Measurements from ENCODE around the gene PLXDC1.
A peak's percentile ranks its signal among the peaks of the same experiment; 100 is the strongest.
"Not testable (repeated sequence)": the region's sequence is repeated elsewhere in the genome, so short reads cannot be mapped to it uniquely, and the experiment has no call there.

PLXDC1 gene

DNA sequence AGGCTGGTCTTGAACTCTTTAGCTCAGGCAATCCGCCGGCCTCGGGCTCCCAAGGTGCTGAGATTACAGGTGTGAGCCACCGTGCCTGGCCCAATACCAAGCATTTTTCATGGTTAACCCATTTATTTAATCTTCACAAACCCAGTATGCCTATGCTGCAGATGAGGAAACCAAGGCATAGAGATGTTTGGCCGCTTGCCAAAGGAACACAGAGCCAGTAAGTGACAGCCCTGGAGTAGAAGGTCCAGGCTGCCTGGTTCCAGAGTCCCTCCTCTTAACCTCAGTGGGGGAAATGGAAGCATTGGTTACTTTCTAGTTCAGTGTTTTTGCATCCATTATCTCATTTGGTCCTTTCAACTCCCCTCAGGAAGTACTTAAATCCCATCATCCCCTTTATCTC is 29.9 kb upstream of the PLXDC1 start:
- DNase-seq (ENCODE audit: low read depth) = no peak

DNA sequence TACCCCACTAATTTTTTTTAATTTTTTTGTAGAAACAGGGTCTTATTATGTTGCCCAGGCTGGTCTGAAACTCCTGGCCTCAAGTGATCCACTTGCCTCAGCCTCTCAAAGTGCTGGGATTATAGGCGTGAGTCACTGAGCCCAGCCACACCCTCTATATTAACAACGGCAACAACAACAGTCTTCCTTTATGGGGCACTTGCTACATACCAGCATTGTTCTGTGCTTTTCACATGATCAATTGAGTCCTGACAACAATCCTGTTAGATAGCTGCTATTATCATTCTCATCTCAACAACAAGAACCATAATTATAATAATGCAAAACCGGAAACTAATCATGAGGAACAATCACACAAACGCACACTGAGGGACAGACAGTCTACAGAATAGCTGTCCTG is 27.1 kb upstream of the PLXDC1 start:
- no peak for DNase-seq (ENCODE audit: low read depth)

DNA sequence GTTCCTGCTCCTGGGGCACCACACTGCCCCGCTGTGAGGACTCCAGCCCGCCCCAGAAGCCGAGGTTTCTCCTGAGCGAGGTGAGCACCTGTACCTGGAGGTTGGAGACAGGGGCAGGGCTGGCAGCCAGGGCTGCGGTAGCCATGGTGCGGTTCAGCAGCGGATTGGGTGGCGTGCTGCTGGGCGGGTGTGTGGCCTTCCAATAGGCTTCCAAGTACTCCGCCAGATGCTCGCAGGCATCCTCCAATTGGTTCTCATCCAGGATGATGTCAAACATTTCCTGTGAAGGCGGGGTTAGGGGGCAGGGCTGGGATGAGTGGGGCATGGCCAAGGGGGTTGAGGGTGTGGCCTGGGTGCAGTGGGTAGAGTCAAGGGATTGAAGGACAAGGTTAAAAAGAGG is 25.8 kb upstream of the PLXDC1 start:
- no peak for DNase-seq (ENCODE audit: low read depth)

DNA sequence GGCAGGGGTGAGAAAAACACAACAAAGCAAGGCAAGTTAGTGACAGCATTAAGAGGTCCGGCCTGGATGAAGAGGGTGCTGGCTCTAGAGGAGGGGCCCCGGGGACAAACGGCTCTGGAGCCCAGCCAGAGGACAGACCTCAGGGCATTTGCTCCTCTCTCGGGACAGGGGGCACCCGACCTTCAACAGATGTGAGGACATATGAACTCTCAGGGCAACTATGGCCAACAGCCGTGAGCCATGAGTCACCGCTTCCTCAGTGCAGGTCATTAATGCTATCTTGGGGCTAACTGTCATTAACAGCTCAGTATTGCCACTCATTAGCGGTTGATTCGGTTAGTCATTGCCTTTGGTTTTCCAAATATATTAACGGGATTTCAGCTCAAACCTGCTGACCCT is 24.3 kb upstream of the PLXDC1 start:
- no peak for DNase-seq (ENCODE audit: low read depth)

DNA sequence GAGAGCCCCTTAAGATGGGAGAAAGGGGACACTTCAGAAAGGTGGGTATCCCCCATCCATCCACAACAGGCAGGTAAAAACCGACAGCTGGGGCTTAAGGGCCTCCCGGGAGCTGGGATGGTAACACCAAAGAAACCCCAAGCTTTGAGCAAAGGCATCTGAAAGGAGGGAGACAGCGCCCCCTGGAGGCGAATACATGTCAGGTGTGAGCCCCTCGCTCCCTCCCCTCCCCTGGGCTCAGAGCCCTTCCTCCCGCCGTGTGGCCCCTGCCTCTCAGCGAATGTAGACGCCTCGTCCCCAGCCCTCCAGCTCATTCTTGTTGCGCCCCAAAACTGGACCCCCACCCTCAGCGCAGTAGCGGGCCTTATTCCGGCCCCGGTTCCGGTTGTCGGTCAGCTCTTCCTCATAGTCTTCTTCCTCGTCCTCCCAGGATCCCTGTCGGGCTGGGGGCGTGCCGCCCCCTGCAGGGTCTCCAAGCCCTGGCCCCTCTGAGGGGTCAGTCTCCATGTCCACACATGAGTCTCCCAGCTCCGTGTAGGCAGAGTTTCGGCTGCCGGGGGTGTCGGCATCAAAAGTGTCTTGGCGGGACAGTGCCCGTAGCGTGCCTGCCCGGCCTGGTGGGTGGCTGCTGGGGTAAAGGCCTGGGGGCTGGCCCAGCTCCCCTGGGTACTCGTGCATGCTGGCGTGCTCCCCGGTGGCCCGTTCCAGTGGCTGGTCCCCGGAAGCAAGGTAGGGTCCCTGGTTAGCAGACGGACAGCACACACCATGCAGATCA is 23.7 kb upstream of the PLXDC1 start:
- DNase-seq (ENCODE audit: low read depth) = no peak

DNA sequence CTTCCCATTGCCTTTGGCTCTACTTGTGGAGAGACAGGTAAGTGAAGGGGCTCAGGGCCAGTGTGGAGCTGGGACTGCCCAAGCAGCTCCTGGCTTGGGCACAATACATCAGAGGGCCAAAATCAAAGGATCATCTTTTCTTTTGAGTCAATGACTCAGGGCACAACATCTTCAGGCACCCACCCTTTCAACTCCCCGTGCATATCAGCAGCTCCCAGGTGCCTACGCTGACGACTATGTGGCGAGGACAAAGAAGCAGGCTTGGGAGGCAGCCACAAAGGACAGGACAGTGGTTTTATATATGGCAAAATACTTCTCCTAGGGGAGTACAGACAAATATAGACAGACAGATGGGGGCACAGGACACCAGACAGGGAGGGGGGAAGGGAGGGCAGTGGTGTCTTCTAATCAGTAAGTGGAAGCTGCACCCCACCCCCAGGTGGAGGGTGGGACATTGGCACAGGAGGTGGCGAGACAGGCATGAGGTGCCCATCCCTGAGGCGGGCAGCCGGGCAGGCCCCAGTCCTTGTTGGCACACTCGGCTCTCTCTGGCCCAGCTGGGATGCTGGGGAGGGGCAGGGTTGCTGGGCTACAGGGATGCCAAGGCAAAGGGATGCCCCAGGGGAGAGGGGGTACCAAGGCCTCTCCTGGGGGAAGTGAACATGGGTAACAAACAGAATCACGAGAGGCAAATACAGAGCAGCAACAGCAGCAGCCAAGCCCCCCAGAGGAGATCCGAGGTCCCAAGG is 22.3 kb upstream of the PLXDC1 start:
- no peak for DNase-seq (ENCODE audit: low read depth)

DNA sequence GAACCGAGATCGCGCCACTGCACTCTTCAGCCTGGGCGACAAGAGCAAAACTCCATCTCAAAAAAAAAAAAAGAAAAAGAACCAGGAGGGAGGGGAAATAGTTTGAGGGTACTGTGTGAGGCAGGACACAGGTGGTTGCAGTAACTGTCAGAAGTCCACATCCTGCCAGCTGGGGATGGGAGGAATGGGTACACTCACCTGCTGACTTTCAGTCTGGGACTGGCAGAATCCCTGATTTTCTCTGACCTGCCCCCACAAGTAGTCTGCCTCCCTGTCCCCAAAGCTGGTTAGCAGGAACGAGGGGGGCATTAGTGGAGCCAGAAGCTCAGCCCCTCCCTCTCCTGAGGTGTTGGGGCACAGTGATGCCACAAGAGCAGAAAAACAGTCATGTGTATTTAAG is 21.6 kb upstream of the PLXDC1 start:
- DNase-seq (ENCODE audit: low read depth) = no peak

DNA sequence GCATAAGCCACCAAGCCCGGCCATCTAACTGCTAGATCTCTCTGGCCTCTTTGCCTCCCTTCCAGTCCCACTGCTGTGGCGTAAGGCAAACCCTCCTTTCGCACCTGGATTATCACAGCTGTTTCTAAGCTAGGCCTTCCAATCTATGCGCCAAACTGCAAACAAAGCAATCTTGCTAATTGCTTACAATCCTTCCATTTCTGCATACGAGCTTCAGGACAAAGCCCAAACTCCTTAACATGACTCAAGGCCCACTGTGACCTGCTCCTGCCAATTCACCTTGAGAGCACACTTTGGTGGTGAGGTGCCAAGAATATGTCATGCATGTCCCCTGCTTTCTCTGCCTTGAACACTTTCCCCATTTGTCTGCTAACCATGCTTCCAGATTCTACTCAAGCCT is 20.5 kb upstream of the PLXDC1 start:
- DNase-seq (ENCODE audit: low read depth) = no peak

DNA sequence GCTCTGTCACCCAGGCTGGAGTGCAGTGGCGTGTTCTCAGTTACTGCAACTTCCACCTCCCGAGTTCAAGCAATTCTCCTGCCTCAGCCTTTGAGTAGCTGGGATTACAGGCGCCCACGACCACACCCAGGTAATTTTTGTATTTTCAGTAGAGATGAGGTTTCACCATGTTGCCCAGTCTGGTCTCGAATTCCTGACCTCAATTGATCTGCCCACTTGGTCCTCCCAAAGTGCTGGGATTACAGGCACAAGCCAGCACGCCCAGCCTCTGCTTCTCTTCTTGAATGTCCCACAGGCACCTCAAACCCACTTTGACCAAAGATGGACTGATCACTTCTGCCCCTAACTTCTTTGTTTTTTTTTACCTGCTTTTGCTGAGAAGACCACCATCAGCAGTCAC is 19.1 kb upstream of the PLXDC1 start:
- DNase-seq (ENCODE audit: low read depth) = no peak

DNA sequence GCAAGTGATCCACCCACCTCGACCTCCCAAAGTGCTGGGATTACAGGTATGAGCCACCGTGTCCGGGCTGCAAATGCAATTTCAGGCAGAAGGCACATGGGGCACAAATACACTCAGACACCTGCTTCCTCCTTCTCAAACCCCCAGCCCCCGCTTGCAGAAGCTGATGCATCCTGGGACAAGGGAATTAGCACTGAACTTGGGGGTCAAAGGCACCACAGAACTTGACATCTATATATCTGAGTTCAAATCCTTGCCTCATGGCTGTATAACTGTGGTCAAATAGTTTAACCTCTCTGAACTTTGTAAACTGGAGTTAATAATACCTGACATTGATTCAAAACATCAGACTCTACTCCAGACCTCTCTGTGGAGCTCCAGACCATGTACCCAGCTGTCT is 18.7 kb upstream of the PLXDC1 start:
- DNase-seq (ENCODE audit: low read depth) = no peak

DNA sequence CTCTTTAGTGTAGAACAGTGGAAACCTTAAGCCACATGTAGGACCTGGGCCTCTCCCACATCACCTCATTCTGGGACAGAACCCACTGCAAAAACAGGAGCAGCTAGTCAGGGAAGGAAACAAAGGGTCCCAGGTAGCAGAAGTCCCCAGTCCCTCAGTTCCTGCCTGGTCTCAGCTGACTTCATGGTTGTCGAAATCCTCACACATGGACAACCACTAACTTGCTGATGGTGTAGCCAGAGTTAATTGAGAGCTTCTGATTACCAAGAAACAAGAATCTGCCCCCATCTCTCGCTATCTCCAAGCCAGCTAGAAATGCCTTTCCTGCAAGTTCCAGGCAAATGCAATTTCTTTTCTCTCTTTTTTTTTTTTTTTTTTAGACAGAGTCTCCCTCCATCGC is 18.1 kb upstream of the PLXDC1 start:
- DNase-seq (ENCODE audit: low read depth) = no peak

DNA sequence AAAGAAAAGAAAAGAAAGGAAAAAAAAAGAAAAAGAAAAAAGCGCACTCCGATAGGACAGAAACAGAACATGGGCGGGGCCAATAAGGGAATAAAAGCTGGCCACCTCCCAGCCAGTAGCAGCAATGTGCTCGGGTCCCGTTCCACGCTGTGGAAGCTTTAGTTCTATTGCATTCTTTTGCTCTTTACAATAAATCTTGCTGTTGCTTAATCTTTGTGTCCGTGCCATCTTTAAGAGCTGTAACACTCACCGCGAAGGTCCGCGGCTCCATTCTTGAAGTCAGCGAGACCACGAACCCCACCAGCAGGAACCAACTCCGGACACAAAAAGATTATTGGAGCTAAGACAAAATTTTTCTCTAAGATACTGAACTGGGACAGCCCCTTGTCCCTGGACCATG is 17.7 kb upstream of the PLXDC1 start:
- DNase-seq (ENCODE audit: low read depth) = no peak

DNA sequence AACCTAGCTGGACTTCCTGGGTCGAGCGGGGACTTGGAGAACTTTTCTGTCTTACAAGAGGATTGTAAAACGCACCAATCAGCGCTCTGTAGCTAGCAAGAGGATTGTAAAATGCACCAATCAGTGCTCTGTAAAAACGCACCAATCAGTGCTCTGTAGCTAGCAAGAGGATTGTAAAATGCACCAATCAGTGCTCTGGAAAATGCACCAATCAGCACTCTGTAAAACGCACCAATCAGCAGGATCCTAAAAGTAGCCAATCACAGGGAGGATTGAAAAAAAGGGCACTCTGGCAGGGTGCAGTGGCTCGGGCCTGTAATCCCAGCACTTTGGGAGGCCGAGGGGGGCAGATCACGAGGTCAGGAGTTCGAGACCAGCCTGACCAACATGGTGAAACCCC is 17.1 kb upstream of the PLXDC1 start:
- DNase-seq (ENCODE audit: low read depth) = not testable (repeated sequence)

DNA sequence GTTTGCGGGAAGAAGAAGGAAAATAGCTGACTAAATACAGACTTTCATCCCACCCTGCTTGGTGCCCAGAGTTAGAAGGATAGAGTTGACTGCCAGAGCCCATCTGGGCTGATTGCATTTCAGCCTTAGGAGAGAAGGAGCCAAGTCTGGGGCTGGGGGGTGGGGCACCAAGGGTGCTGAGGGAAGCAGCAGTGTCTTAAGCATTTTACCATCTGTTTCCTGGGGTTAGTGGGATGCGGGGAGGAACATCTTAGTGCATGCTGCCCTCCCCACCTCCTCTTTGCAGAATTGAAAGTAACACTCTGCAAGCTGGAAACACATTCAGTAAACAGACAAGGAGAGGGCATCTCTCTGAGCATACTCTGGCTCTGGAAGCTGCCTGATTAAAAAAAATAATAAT is 16.0 kb upstream of the PLXDC1 start:
- DNase-seq (ENCODE audit: low read depth) = no peak

DNA sequence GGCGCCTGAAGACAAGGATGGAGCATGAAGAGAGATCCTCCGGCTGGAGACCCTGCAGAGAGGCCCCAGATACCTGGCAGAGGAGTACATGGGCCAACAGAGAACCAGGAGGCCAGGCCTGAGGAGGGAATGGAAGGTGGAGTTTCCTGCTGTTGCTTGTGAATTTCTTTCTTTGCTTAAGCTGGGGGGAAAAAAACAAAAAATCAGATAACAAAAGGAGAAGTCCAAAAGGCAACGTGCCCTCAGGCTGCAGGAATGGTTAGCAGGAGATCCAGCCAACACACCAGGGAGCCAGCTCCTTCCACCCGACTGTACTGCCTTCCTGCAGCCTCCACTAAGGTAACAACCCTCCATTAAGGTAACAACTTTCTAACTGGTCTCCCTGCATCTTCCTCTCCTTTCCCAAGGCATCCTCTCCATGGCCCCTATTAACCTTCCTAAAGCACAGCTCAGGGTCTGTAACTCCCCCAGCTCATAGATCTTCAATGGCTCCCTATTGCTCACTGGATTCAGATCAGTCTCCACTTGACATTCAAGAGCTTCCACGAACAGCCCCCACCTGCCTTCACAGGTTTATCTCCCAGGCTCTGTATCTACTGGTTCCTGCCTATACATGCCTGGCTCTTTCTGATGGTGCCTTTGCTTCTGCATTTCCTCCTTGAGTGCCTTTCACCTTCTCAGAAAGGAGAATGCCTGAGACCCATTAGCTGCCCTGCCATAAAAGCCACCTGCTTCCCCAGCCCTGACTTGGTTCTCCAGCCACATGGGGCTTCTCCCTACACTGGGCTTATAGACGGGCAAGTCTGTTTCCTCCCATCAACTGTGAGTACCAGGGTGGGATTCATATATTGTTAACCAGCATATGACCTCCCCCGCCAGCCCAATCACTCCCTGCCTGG is 15.2 kb upstream of the PLXDC1 start:
- no peak for DNase-seq (ENCODE audit: low read depth)

DNA sequence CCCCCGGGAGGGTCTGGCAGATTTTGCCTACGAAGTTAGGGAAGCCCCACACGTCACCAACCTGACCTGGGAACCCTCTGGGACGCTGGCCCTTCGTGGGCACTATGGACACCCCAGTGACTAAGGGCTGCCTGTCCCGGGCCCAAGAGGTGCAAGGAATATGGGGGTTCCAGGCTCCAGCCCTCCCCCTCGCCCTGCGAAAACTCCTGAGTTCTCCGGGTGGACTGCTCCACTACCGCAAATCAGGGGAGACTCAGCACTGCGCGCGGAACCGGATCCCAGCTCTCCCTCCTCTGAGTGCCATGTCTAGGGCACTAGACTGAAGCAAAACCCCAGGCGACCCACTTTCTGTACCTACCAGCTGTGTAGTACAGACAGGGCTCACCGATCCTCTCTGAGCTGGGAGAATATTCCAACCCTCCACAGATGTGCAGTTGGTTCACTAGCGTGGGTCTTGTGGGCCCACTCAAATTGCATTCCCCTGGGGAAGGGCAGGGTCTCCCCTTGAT is 14.5 kb upstream of the PLXDC1 start, which contains the start of gene ARL5C:
Gene ARL5C, minus strand, starts transcription at position 321 of the 509 bp plus-strand sequence. CDS start 401 bp downstream, outside the sequence.
- DNase-seq (ENCODE audit: low read depth) = no peak

DNA sequence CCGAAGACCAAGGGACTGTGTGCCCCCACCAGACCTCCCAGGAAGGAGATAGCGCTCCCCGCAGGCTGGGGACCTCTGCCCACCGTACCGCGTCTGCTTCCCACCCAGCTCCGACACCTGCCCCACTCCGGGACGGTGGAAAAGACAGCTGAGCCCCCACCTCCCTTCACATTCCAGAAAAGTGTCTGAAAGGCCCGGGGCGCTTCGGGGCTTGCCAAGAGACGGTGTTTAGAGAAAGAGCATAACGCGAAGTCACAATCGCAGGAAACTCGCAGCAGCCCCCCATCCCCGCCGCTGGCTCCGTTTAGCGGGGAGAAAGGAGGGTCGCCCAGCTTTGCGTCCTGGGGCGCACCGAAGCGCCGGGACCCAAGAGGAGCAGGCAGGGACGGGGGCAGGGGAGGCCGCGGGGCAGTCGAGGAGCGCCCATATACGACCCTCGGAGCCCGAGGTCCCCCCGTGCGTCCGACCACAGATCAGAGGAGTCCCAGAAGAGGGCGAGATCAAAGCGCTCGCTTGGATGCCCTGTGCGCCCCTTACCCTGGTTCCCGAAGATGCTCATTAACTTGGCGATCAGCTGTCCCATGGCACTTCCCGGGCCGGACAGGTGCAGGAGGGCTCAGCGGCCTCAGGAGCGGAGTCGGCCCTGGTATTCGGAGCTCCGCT is 13.9 kb upstream of the PLXDC1 start:
- DNase-seq (ENCODE audit: low read depth) = no peak

DNA sequence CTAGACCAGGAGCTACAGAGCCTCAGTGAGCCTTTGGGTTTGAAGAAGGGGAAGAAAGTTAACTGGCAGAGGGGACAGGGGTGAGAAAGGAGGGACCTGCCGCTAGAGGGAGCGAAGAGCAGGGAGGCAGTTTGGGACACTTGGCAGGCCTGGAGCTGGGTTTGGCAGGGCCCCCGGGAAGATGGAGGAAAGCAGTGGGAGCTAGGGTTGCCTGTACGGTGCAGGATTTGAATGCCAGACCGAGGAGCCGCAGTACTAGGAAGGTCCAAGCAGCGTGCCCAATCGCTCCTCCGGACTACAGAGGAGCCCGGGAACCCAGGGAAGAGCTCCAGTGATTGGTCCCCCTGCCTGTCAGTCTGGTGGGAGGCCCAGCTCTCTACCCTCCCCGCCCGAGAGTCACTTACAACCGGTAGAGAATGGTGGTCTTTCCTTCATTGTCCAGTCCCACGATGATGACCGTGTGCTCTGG is 13.3 kb upstream of the PLXDC1 start:
- peak; percentile 24 for DNase-seq (ENCODE audit: low read depth)

DNA sequence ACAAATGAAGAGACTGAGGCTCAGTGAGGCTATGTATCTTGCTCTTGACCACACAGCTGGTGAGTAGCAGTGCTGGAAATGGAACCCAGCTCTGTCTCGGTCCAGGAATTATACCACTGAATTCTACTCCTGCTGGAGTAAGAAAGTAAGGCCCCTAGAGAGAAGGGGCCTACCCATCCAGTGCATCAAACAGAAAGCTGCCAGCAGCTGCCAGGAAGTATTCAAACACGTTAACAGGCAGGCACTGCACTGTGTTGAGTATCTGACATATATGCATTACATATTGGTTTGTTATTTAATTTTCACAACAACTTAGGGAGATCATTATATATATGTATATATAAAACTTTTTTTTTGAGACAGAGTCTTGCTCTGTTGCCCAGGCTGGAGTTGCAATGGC is 10.5 kb upstream of the PLXDC1 start:
- DNase-seq (ENCODE audit: low read depth) = no peak

DNA sequence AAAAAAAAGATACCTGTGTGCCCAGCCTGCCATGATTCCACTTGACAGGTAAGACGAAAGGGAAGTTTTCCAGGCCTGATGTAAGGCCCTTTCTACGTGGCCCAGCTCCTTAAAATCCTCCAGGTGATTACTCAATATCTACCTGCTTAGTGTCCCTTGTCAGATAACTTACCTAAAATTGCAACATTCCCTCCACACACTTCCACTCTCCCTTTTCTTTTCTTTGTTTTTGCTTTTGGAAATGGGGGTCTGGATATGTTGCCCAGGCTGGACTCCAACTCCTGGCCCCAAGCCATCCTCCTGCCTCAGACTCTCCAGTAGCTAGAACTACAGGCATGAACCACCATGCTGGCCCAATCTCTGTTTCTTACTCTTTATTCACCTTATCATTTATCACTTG is 7.2 kb upstream of the PLXDC1 start:
- no peak for DNase-seq (ENCODE audit: low read depth)

DNA sequence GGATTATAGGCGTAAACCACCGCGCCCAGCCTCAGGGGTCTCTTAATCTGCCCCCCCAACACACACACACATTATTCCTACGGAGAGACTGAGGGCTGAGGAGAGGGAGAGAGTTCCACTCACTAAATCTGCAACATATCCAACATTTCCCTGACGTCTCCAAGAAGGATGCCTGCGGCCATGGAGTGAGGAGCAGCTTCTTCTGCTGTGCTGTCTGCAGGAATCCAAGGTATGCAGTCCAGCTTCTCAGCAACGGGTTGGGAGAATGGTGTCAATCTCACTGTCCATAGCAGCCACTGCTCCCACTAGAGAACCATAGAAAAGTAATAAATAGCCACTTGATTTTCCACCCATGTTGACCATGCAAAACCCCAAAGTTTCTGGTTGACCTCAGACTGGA is 5.1 kb upstream of the PLXDC1 start:
- no peak for DNase-seq (ENCODE audit: low read depth)

DNA sequence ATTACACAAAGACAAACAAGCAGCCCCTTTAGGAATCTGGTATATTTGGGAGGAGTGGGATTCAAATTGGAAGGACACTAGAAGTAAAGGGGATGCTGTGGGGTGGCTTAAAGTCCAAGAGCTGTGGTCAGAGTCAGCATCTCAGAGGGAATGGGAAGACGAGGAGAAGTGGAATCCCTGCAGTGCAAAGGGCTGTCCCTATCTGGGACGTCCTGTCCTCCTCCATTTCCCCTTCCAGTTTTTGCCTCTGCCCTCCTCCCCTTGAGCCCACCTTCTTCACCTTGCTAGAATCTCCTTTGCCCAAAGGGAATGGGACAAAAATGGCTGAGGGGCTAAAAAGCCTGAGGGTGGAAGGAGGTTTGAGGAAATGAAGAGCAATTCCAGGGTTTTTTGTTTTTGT is 4.2 kb upstream of the PLXDC1 start:
- no peak for DNase-seq (ENCODE audit: low read depth)

Measured in HS-27A (cell line).